ENCODE data around the gene RASGRP1. TPM values are rescaled to one million over a fixed set of nuclear protein-coding genes. Genes with fewer than 3 reads are reported as not detected.

RASGRP1 gene
- total and polyA plus RNA-seq, 7 donors: 0.33 to 3.6 (median 0.71) TPM; not detected in 2

DNA sequence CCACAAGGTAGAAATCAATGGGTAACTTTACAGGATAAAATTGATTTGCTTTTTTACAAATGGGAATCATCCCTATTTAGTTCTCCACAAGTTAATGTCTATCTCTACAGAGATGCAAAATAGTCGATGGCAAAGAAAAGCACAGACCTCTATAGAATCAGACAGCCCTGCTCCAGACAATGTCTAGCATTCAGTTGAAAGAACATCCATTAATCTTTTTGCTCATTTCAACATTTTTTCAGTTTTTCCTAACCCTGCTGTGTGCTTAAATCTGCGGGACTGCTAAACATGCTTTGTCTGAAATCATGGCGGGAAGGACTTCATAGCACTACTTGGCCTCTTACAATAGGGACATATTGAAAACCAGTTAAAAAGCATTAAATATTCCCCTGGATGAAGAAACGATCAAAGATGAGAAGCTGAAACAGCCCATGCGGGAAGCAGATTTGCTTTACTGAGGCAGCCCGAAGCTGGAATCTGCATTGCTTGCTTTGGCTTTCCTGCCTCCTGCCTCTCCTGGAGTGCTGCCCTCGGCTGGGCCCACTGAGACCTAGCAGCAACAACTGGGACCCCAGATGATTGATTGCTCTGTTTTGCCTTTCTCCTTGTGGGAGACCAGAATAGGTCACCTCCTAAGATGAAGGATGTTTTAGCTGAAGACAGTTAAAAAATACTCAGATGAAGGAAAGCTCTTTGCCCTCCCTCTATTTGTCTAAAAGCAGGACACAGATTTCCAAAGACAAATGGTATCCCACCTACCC, 38.5 kb upstream of the RASGRP1 start:
- no peak for DNase-seq
- Histone ChIP-seq H3K4me3 (no peak overlapping the region), H3K27ac (no peak overlapping the region), H3K36me3 (no peaks in the 10 kb centered on the region), H3K9me3 (no peaks in the 10 kb centered on the region), H3K27me3 (no peaks in the 10 kb centered on the region), H3K4me1 (no peaks in the 10 kb centered on the region)
- 90 to 92% methylated on average over 7 of the region's 7 CpGs for whole genome bisulfite sequencing, 2 donors
- intact Hi-C loops (cut with DNase I): no loop called here
- TF ChIP-seq, protein P1, sequence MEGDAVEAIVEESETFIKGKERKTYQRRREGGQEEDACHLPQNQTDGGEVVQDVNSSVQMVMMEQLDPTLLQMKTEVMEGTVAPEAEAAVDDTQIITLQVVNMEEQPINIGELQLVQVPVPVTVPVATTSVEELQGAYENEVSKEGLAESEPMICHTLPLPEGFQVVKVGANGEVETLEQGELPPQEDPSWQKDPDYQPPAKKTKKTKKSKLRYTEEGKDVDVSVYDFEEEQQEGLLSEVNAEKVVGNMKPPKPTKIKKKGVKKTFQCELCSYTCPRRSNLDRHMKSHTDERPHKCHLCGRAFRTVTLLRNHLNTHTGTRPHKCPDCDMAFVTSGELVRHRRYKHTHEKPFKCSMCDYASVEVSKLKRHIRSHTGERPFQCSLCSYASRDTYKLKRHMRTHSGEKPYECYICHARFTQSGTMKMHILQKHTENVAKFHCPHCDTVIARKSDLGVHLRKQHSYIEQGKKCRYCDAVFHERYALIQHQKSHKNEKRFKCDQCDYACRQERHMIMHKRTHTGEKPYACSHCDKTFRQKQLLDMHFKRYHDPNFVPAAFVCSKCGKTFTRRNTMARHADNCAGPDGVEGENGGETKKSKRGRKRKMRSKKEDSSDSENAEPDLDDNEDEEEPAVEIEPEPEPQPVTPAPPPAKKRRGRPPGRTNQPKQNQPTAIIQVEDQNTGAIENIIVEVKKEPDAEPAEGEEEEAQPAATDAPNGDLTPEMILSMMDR (IDR thresholded peaks at IDR 0.05): no peak
- no peak for TF ChIP-seq POLR2AphosphoS5 (IDR thresholded peaks at IDR 0.05)
- TF ChIP-seq POLR2A (IDR thresholded peaks at IDR 0.05): no peak
- no peak for TF ChIP-seq EP300 (IDR thresholded peaks at IDR 0.05)

DNA sequence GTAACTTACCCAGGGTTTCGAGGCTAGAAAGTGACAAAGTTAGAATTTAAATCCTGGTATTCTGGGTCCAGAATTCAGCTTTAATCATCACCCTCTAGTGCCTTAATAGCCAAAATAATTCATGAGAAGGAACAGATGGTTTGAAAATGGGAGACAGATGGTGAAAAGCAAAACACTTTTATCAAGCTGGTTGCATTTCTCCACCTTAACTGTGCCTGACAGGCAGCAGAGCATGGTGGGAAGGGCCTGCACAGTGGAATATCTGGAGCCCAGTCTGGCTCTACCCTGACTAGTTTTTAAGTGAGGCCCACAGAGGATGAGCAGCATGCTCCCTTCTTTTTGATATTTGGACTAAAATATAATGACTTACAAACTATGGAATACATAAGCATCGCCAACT, 35.6 kb upstream of the RASGRP1 start:
- no peak overlapping the region for H3K4me3 ChIP-seq
- H3K4me1 ChIP-seq: no peaks in the 10 kb centered on the region
- DNase-seq: no peak
- H3K27ac ChIP-seq: no peak overlapping the region
- WGBS, 2 donors: 94 to 97% methylated on average over 2 of the region's 2 CpGs
- no peaks in the 10 kb centered on the region for H3K27me3 ChIP-seq
- H3K36me3 ChIP-seq: no peaks in the 10 kb centered on the region
- intact Hi-C loops (cut with DNase I): no loop called here
- no peaks in the 10 kb centered on the region for H3K9me3 ChIP-seq
- TF ChIP-seq POLR2A (IDR thresholded peaks at IDR 0.05): no peak
- TF ChIP-seq, protein P1 (IDR thresholded peaks at IDR 0.05): no peak
- no peak for TF ChIP-seq POLR2AphosphoS5 (IDR thresholded peaks at IDR 0.05)

DNA sequence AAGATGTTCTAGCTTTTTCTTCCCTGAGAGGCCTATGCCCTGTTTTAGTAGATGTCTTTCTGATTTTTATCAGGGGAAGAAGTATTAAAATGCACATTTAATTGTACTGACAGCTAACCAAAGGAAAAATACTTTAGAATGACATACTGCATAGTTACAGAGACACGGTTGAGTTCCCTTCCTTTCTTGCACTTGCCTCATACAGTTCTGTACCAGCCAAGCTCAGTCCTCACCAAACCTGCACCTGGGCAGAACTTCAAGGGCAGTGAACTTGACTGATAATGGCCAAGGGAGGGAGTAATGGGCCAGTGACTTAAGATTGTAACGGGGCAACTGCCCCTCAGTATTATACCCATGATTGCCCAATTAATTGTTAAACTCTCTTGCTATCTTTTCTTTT, 34.1 kb upstream of the RASGRP1 start:
- no peaks in the 10 kb centered on the region for H3K9me3 ChIP-seq
- H3K4me1 ChIP-seq: no peaks in the 10 kb centered on the region
- H3K36me3 ChIP-seq: no peaks in the 10 kb centered on the region
- intact Hi-C loops (cut with DNase I): no loop called here
- DNase-seq: no peak
- WGBS, 2 donors: 73 to 87% methylated on average over 2 of the region's 2 CpGs
- H3K27ac ChIP-seq: no peak overlapping the region
- no peaks in the 10 kb centered on the region for H3K27me3 ChIP-seq
- no peak overlapping the region for H3K4me3 ChIP-seq
- TF ChIP-seq POLR2A (IDR thresholded peaks at IDR 0.05) (no peak), EP300 (IDR thresholded peaks at IDR 0.05) (no peak), POLR2AphosphoS5 (IDR thresholded peaks at IDR 0.05) (no peak)
- TF ChIP-seq, protein P1 (IDR thresholded peaks at IDR 0.05): no peak

DNA sequence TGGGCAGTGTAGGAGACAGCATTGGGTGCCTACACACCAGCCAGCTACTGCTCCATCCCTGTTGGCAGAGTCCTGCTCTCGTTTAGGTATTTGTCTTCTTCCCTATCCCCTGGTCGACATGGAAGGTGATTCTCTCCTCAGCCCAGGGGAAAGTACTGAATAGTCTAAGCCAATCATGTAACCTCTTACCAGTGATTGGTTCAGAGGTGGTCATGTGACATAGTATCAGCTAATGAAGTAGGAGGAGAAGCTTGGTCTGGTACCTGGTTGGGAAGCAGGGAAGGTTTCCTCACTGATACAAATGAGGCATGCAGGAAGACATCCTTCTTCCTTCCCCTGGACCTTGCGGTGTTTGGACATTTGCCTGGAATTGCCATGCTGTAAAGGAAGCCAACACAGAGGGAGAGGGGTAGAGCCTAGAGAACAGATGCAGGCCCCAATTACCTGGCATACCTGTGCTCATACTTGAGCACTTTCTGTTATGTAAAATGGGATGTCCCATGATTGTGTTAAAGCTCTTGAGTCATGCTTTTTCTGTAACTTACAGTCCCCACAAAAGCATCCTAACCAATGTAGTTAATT, 32.7 kb upstream of the RASGRP1 start:
- intact Hi-C loops (cut with DNase I): no loop called here
- Histone ChIP-seq H3K27me3 (no peaks in the 10 kb centered on the region), H3K4me3 (no peak overlapping the region), H3K27ac (no peak overlapping the region), H3K9me3 (no peaks in the 10 kb centered on the region), H3K4me1 (no peaks in the 10 kb centered on the region), H3K36me3 (no peaks in the 10 kb centered on the region)
- TF ChIP-seq, protein P1 (IDR thresholded peaks at IDR 0.05): no peak
- no peak for TF ChIP-seq EP300 (IDR thresholded peaks at IDR 0.05)
- no peak for TF ChIP-seq POLR2AphosphoS5 (IDR thresholded peaks at IDR 0.05)
- no peak for TF ChIP-seq POLR2A (IDR thresholded peaks at IDR 0.05)
- DNase-seq: no peak
- WGBS, 2 donors: 82 to 85% methylated on average over 3 of the region's 3 CpGs
